HG02678 (cell line): ENCODE results near the gene PACS2.
"Not testable (repeated sequence)": the region's sequence is repeated elsewhere in the genome, so short reads cannot be mapped to it uniquely, and the experiment has no call there.

ENCODE experiments used
- ATAC-seq: cut with Tn5 transposase; IDR thresholded peaks from one replicate; pipeline ENCODE4 v1.9.1; 2021; ENCODE audit warnings: mild to moderate bottlenecking, moderate library complexity; ENCODE audit not compliant: unreplicated experiment

PACS2 gene

GRCh38 chr14:105348169-105348944 lies 33.8 kb downstream of the PACS2 start:
- ATAC-seq = no peak

GRCh38 chr14:105348945-105349699 lies 34.6 kb downstream of the PACS2 start:
- no peak for ATAC-seq

GRCh38 chr14:105349992-105350391 lies 35.4 kb downstream of the PACS2 start:
- no peak for ATAC-seq

- ATAC-seq = no peak
These were observed 36.1 kb downstream of the PACS2 start for GRCh38 chr14:105350450-105351244.

- no peak for ATAC-seq
These were observed 36.9 kb downstream of the PACS2 start for GRCh38 chr14:105351410-105351809.

- no peak for ATAC-seq
These were observed 37.6 kb downstream of the PACS2 start for GRCh38 chr14:105351920-105352851.

GRCh38 chr14:105353136-105353535 lies 38.6 kb downstream of the PACS2 start:
- ATAC-seq = no peak

GRCh38 chr14:105354541-105354940 lies 40.0 kb downstream of the PACS2 start:
- no peak for ATAC-seq

- no peak for ATAC-seq
These were observed 40.6 kb downstream of the PACS2 start for GRCh38 chr14:105355049-105355575.

GRCh38 chr14:105355850-105356604 lies 41.5 kb downstream of the PACS2 start:
- no peak for ATAC-seq

GRCh38 chr14:105356927-105357326 lies 42.4 kb downstream of the PACS2 start:
- ATAC-seq = no peak

- no peak for ATAC-seq
These were observed 43.1 kb downstream of the PACS2 start for GRCh38 chr14:105357626-105358025.

- ATAC-seq = no peak
These were observed 43.7 kb downstream of the PACS2 start for GRCh38 chr14:105358140-105358846.

GRCh38 chr14:105358943-105359342 lies 44.4 kb downstream of the PACS2 start:
- no peak for ATAC-seq

- not testable (repeated sequence) for ATAC-seq
These were observed 46.9 kb downstream of the PACS2 start for GRCh38 chr14:105361412-105361811.

- ATAC-seq = no peak
These were observed 49.5 kb downstream of the PACS2 start for GRCh38 chr14:105363847-105364708.

- ATAC-seq = no peak
These were observed 50.6 kb downstream of the PACS2 start for GRCh38 chr14:105365101-105365500.

- no peak for ATAC-seq
These were observed 51.1 kb downstream of the PACS2 start for GRCh38 chr14:105365681-105366080.
